ENCODE measurements around the gene NCR3LG1.
"Not testable (repeated sequence)": the region's sequence is repeated elsewhere in the genome, so short reads cannot be mapped to it uniquely, and the experiment has no call there.

NCR3LG1 gene

DNA sequence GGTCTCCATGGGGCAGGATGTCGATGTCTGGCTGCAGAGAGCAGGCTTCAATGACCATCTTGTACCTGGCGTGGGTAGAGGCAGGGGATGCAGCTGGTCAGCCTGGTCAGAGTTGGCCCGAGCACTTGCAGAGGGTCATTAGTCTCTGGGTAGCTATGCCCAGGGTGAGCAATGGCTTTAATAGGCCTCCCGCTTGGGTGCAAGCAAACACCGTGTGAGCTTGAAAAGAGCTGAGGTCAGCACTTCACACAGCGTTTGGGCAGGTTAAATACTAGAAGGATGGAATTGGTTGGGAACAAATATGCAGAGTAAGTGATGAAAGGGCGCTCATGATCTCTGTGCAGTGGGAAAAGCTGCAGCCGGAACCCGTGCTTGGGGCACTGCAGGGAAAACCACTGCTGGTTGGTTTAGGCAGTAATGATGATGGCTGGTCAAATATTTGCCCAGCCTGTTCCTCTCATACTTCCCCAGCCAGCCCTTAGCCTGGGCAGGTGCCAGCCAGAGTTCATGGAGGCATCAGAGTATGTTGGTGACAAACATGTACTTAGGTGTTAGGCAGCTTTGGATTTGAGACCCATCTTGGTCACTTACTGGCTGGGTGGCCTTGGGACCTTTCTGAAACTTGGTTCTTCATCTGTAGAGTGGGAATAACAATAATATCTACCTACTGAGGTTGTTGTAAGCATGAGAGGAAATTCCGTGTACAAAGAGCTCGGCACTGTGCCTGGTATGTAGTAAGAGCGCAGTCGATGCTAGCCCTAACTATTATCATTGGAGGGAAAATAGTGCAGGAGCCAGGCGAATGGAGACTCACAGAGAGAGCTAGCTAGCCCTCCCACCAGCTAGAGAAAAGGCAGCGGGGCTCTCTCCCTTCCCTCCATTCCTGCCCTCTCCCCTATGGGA lies 62.1 kb downstream of the NCR3LG1 start:
- Histone ChIP-seq H2AFZ (ENCODE audit: low read depth, low read length) (no peak overlapping the region), H3K27me3 (ENCODE audit: insufficient read depth, low read length) (peaks cover 3% of the 10 kb centered on the region), H3K4me3 (ENCODE audit: low read length) (no peak overlapping the region), H3K36me3 (ENCODE audit: insufficient read depth, low read length) (no peaks in the 10 kb centered on the region), H3K9me3 (ENCODE audit: low read length) (no peaks in the 10 kb centered on the region), H3K4me1 (ENCODE audit: insufficient read depth, low read length) (peaks cover 7% of the 10 kb centered on the region)

DNA sequence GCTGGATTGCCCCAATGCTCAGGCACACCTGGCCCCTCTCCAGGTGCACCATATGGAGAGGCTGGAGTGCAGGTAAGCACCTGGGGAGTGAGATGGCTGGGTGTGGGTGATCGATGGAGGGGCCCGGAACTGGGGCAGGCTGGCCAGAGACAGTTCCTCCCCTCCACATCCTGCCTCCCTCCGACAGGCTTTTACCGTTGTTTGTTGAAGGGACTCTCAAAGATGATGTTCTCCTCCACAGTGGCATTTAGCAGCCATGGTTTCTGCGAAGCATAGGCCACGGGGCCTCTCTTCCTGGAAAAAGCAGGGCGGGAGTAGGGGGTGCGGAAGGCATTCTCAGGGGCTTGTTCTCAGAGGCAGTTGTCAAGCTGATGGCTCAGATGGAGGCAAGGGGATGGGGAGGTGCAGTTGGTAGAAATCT lies 62.7 kb downstream of the NCR3LG1 start:
- Histone ChIP-seq H3K4me1 (ENCODE audit: insufficient read depth, low read length) (peaks cover 7% of the 10 kb centered on the region), H3K4me3 (ENCODE audit: low read length) (no peak overlapping the region), H3K36me3 (ENCODE audit: insufficient read depth, low read length) (no peaks in the 10 kb centered on the region), H3K9me3 (ENCODE audit: low read length) (no peaks in the 10 kb centered on the region), H3K27me3 (ENCODE audit: insufficient read depth, low read length) (peaks cover 6% of the 10 kb centered on the region), H2AFZ (ENCODE audit: low read depth, low read length) (no peak overlapping the region)

- no peaks in the 10 kb centered on the region for H3K36me3 ChIP-seq (ENCODE audit: insufficient read depth, low read length)
- peaks cover 6% of the 10 kb centered on the region for H3K27me3 ChIP-seq (ENCODE audit: insufficient read depth, low read length)
Measured at GRCh38 chr11:17414992-17415391, 63.4 kb downstream of the NCR3LG1 start.

GRCh38 chr11:17415523-17416104 lies 64.0 kb downstream of the NCR3LG1 start:
- peaks cover 9% of the 10 kb centered on the region for H3K27me3 ChIP-seq (ENCODE audit: insufficient read depth, low read length)
- no peak overlapping the region for H3K4me3 ChIP-seq (ENCODE audit: low read length)
- no peak overlapping the region for H2AFZ ChIP-seq (ENCODE audit: low read depth, low read length)
- H3K36me3 ChIP-seq (ENCODE audit: insufficient read depth, low read length), result no peaks in the 10 kb centered on the region
- H3K4me1 ChIP-seq (ENCODE audit: insufficient read depth, low read length), result peaks cover 7% of the 10 kb centered on the region
- H3K9me3 ChIP-seq (ENCODE audit: low read length), result no peaks in the 10 kb centered on the region

More at GRCh38 chr11:17414992-17415391, 63.4 kb downstream of the NCR3LG1 start:
- H2AFZ ChIP-seq (ENCODE audit: low read depth, low read length), result no peak overlapping the region
- H3K4me1 ChIP-seq (ENCODE audit: insufficient read depth, low read length), result peaks cover 7% of the 10 kb centered on the region
- no peak overlapping the region for H3K4me3 ChIP-seq (ENCODE audit: low read length)
- no peaks in the 10 kb centered on the region for H3K9me3 ChIP-seq (ENCODE audit: low read length)

DNA sequence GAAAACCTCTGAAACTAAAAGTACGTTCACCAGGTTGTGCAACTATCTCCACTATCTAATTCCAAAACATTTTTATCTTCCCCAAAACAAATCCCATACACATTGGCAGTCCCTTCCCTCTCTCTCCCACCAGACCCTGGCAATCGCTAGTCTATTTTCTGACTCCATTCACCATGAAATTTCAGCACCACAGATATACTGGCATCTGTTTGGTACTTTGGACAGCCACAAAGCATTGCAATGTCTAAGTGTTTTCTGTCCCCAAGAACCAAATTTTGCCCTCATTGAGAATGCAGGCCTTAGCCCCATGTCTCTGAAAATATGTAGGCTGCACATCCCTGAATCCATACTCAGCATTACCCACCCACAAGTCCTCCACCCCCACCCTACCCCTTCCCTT lies 64.9 kb downstream of the NCR3LG1 start:
- no peak overlapping the region for H2AFZ ChIP-seq (ENCODE audit: low read depth, low read length)
- no peak overlapping the region for H3K4me3 ChIP-seq (ENCODE audit: low read length)
- H3K9me3 ChIP-seq (ENCODE audit: low read length), result no peaks in the 10 kb centered on the region
- peaks cover 13% of the 10 kb centered on the region for H3K27me3 ChIP-seq (ENCODE audit: insufficient read depth, low read length)
- H3K36me3 ChIP-seq (ENCODE audit: insufficient read depth, low read length), result no peaks in the 10 kb centered on the region
- H3K4me1 ChIP-seq (ENCODE audit: insufficient read depth, low read length), result peaks cover 7% of the 10 kb centered on the region

DNA sequence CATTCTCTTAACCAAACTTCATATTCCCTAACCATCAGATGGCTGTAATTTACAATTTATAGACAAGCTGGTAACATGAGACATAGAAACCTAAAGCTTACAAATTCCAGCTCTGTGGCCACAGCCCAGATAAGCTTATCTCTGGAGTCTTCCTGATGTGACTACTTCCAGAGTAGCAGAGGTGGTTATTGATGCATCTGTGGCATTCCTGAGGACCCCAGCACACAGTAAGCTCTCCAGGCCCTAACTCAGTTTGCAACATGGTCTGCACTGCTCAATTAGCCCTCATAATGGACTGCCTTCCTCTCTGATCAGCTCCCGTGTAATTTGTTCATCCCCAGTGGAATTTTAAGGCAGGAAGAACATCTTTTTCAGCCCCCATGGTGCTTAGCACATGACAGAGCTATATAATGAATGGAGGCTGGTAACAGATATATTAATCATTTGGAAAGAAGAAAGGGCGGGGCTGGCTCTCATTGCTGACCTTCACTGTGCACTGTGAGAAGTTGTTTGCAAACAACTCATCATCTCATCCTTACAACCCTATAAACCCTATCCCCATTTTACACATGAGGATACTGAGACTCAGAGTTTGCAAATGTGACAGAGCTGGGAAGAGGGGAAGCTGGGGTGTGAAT lies 67.0 kb downstream of the NCR3LG1 start:
- H3K36me3 ChIP-seq (ENCODE audit: insufficient read depth, low read length), result no peaks in the 10 kb centered on the region
- no peak overlapping the region for H2AFZ ChIP-seq (ENCODE audit: low read depth, low read length)
- H3K9me3 ChIP-seq (ENCODE audit: low read length), result no peaks in the 10 kb centered on the region
- peaks cover 21% of the 10 kb centered on the region for H3K27me3 ChIP-seq (ENCODE audit: insufficient read depth, low read length)
- no peak overlapping the region for H3K4me3 ChIP-seq (ENCODE audit: low read length)
- H3K4me1 ChIP-seq (ENCODE audit: insufficient read depth, low read length), result no peaks in the 10 kb centered on the region

- Histone ChIP-seq H3K27me3 (ENCODE audit: insufficient read depth, low read length) (peaks cover 18% of the 10 kb centered on the region), H3K4me1 (ENCODE audit: insufficient read depth, low read length) (no peaks in the 10 kb centered on the region), H3K9me3 (ENCODE audit: low read length) (no peaks in the 10 kb centered on the region)
Measured at GRCh38 chr11:17421781-17422180, 70.2 kb downstream of the NCR3LG1 start.

DNA sequence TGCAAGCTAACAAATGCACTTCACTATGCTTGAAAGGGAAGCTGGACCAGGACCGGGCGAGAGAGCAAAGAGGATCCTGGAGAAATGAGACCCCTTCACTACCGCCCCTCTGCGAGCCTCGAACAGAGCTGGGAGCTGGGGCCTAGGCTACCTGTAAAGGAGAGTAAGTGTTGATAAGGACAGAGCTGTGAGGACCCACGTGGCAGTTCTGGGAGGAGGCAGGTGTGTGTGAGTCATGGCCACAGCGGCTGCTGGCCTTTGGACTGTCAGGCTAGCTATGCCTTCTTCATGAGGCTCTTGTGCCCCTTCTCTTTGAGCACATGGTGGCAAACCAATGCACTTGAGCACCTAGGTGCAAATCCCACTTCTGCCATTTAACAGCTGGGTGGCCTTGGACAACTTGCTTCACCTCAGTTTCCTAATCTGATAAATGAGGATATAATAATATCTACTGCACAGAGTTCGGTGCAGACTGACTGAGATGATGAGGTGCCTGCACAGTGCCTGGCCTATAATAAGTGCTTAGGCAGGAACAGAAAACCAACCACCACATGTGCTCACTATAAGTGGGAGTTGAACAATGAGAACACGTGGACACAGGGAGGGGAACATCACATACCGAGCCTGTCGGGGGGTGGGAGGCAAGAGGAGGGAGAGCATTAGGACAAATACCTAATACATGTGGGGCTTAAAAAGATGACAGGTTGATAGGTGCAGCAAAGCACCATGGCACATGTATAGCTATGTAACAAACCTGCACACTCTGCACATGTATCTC lies 72.1 kb downstream of the NCR3LG1 start:
- Histone ChIP-seq H3K4me3 (ENCODE audit: low read length) (no peak overlapping the region), H3K27me3 (ENCODE audit: insufficient read depth, low read length) (peaks cover 18% of the 10 kb centered on the region), H3K36me3 (ENCODE audit: insufficient read depth, low read length) (no peaks in the 10 kb centered on the region), H3K4me1 (ENCODE audit: insufficient read depth, low read length) (no peaks in the 10 kb centered on the region), H3K9me3 (ENCODE audit: low read length) (no peaks in the 10 kb centered on the region), H2AFZ (ENCODE audit: low read depth, low read length) (no peak overlapping the region)

More at GRCh38 chr11:17421781-17422180, 70.2 kb downstream of the NCR3LG1 start:
- no peak overlapping the region for H3K4me3 ChIP-seq (ENCODE audit: low read length)
- H2AFZ ChIP-seq (ENCODE audit: low read depth, low read length), result no peak overlapping the region
- H3K36me3 ChIP-seq (ENCODE audit: insufficient read depth, low read length), result no peaks in the 10 kb centered on the region

- H3K27me3 ChIP-seq (ENCODE audit: insufficient read depth, low read length); H3K4me3 ChIP-seq (ENCODE audit: low read length): not testable (repeated sequence)
Measured at GRCh38 chr11:17426233-17426632, 74.6 kb downstream of the NCR3LG1 start.

More at GRCh38 chr11:17426233-17426632, 74.6 kb downstream of the NCR3LG1 start:
- not testable (repeated sequence) for H3K36me3 ChIP-seq (ENCODE audit: insufficient read depth, low read length); H3K4me1 ChIP-seq (ENCODE audit: insufficient read depth, low read length); H2AFZ ChIP-seq (ENCODE audit: low read depth, low read length); H3K9me3 ChIP-seq (ENCODE audit: low read length)
